ENCODE results near the gene AFF4.

AFF4 gene

DNA sequence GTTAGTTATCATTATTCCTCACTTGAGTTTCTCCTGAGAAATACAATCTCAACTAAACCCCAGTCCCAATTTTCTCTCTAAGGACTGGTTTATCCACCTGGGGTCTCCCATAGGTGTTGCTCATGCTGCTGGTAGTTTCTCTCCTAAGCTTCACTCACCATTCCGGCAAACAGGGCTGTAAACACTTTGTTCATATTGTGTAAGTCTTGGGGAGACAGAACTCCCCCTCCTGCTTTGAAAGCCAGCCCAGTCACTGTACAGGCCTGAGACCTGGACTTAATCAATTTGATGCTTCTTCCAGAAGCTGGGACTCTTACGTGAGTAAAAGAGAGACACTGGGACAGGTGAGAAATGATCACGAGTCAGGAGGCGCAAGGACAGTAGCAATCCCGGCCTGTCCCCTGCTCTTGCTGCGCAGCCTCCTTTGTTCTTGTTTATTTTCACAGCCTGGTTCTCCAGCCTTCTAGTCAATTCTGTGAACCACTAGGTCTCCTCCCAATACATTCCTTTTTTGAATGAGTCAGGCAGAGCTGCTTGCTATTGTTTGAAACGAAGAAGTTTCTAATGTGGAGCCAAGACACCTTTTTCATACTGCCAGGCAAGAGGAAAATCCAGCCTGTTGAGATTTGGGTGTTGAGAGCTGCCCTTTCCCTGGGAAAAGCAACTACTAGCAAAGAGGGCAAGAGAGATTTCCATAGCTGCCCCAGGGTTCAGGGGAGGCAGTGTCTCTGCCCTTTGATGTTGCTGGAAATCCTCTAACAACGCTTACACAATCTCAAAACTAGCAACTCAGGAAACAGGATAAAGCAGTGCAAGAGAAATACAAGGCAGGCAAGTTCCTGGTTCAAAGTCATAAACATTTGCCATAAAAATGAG, 123.8 kb downstream of the AFF4 start:
- 0 out of 3 replicates have a peak, but pooled peaks have one; percentile 32 for ATAC-seq
- TF ChIP-seq, protein P1, sequence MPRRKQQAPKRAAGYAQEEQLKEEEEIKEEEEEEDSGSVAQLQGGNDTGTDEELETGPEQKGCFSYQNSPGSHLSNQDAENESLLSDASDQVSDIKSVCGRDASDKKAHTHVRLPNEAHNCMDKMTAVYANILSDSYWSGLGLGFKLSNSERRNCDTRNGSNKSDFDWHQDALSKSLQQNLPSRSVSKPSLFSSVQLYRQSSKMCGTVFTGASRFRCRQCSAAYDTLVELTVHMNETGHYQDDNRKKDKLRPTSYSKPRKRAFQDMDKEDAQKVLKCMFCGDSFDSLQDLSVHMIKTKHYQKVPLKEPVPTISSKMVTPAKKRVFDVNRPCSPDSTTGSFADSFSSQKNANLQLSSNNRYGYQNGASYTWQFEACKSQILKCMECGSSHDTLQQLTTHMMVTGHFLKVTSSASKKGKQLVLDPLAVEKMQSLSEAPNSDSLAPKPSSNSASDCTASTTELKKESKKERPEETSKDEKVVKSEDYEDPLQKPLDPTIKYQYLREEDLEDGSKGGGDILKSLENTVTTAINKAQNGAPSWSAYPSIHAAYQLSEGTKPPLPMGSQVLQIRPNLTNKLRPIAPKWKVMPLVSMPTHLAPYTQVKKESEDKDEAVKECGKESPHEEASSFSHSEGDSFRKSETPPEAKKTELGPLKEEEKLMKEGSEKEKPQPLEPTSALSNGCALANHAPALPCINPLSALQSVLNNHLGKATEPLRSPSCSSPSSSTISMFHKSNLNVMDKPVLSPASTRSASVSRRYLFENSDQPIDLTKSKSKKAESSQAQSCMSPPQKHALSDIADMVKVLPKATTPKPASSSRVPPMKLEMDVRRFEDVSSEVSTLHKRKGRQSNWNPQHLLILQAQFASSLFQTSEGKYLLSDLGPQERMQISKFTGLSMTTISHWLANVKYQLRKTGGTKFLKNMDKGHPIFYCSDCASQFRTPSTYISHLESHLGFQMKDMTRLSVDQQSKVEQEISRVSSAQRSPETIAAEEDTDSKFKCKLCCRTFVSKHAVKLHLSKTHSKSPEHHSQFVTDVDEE (CRISPR knock-in tag; IDR thresholded peaks at IDR 0.05): no peak
- TF ChIP-seq ZFP30 (CRISPR knock-in tag; IDR thresholded peaks at IDR 0.05): no peak
- no peak for TF ChIP-seq OSR1 (CRISPR knock-in tag; IDR thresholded peaks at IDR 0.05)
- no peak for TF ChIP-seq ARNTL (CRISPR knock-in tag; IDR thresholded peaks at IDR 0.05; ENCODE audit: borderline replicate concordance, low read depth)
- TF ChIP-seq CSDC2 (CRISPR knock-in tag; IDR thresholded peaks at IDR 0.05): no peak
- no peak for TF ChIP-seq ISL1 (CRISPR knock-in tag; IDR thresholded peaks at IDR 0.05)
- no peak for TF ChIP-seq ZFP3 (CRISPR knock-in tag; IDR thresholded peaks at IDR 0.05)
- TF ChIP-seq ZNF70 (CRISPR knock-in tag; IDR thresholded peaks at IDR 0.05): no peak
- TF ChIP-seq RARB (CRISPR knock-in tag; IDR thresholded peaks at IDR 0.05): no peak
- no peak for TF ChIP-seq ZNF565 (CRISPR knock-in tag; conservative IDR thresholded peaks at IDR 0.05; ENCODE audit: low read depth)
- TF ChIP-seq, protein P2, sequence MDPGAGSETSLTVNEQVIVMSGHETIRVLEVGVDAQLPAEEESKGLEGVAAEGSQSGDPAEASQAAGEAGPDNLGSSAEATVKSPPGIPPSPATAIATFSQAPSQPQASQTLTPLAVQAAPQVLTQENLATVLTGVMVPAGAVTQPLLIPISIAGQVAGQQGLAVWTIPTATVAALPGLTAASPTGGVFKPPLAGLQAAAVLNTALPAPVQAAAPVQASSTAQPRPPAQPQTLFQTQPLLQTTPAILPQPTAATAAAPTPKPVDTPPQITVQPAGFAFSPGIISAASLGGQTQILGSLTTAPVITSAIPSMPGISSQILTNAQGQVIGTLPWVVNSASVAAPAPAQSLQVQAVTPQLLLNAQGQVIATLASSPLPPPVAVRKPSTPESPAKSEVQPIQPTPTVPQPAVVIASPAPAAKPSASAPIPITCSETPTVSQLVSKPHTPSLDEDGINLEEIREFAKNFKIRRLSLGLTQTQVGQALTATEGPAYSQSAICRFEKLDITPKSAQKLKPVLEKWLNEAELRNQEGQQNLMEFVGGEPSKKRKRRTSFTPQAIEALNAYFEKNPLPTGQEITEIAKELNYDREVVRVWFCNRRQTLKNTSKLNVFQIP (CRISPR knock-in tag; IDR thresholded peaks at IDR 0.05; ENCODE audit: borderline replicate concordance, low read depth): no peak
- TF ChIP-seq GLIS3 (CRISPR knock-in tag; IDR thresholded peaks at IDR 0.05): no peak
- TF ChIP-seq PPARA (CRISPR knock-in tag; IDR thresholded peaks at IDR 0.05; ENCODE audit: borderline replicate concordance): no peak

DNA sequence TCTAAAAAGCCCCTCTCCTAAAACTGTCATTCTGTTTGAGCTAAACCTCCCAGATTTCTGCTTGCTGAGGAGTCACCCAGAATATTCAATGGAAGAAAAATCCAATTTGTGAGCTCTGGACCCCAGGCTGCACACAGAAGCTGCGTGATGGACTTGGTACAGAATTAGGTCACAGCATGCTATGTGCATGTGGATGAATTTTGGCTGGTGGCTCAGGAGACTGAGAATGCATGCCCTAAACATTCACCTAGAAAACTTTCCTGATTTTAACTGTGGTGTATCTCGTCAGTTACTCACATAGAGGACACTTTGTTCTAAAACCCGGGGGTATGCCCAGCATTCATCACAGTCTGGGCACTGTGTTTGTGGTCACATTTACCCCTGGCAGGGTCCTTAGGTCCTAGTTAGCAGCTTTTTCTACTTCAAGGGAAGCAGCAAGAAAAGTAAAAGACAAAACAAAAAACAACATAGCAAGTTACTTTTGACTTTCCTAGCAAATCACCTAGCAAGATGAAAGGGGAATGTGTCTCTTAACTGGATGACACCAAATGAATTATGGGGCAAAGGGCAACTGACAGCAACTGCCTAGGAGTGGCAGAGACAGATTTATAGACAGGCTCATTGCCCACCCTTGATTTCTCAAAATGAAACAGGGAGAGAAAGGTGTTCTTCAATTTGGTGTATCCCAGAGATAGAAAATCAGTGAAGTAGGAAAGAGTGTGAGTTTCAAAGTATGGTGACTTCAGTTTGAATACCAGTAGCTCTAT, 124.7 kb downstream of the AFF4 start:
- no peak for ATAC-seq
- TF ChIP-seq ESRRG (CRISPR knock-in tag; IDR thresholded peaks at IDR 0.05): no peak
- no peak for TF ChIP-seq TCF4 (CRISPR knock-in tag; IDR thresholded peaks at IDR 0.05; ENCODE audit: borderline replicate concordance)
- no peak for TF ChIP-seq ZNF8 (CRISPR knock-in tag; IDR thresholded peaks at IDR 0.05)
- no peak for TF ChIP-seq BACH2 (CRISPR knock-in tag; IDR thresholded peaks at IDR 0.05; ENCODE audit: borderline replicate concordance)
- TF ChIP-seq, protein P3, sequence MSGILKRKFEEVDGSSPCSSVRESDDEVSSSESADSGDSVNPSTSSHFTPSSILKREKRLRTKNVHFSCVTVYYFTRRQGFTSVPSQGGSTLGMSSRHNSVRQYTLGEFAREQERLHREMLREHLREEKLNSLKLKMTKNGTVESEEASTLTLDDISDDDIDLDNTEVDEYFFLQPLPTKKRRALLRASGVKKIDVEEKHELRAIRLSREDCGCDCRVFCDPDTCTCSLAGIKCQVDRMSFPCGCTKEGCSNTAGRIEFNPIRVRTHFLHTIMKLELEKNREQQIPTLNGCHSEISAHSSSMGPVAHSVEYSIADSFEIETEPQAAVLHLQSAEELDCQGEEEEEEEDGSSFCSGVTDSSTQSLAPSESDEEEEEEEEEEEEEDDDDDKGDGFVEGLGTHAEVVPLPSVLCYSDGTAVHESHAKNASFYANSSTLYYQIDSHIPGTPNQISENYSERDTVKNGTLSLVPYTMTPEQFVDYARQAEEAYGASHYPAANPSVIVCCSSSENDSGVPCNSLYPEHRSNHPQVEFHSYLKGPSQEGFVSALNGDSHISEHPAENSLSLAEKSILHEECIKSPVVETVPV (CRISPR knock-in tag; IDR thresholded peaks at IDR 0.05): no peak
- TF ChIP-seq, protein P4, sequence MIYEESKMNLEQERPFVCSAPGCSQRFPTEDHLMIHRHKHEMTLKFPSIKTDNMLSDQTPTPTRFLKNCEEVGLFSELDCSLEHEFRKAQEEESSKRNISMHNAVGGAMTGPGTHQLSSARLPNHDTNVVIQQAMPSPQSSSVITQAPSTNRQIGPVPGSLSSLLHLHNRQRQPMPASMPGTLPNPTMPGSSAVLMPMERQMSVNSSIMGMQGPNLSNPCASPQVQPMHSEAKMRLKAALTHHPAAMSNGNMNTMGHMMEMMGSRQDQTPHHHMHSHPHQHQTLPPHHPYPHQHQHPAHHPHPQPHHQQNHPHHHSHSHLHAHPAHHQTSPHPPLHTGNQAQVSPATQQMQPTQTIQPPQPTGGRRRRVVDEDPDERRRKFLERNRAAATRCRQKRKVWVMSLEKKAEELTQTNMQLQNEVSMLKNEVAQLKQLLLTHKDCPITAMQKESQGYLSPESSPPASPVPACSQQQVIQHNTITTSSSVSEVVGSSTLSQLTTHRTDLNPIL (CRISPR knock-in tag; IDR thresholded peaks at IDR 0.05; ENCODE audit: low read depth): no peak
- TF ChIP-seq ZFP30 (CRISPR knock-in tag; IDR thresholded peaks at IDR 0.05): no peak
- TF ChIP-seq PPARA (CRISPR knock-in tag; IDR thresholded peaks at IDR 0.05; ENCODE audit: borderline replicate concordance): no peak
- no peak for TF ChIP-seq OSR1 (CRISPR knock-in tag; IDR thresholded peaks at IDR 0.05)
- TF ChIP-seq ISL1 (CRISPR knock-in tag; IDR thresholded peaks at IDR 0.05): no peak
- no peak for TF ChIP-seq ARNTL (CRISPR knock-in tag; IDR thresholded peaks at IDR 0.05; ENCODE audit: borderline replicate concordance, low read depth)
- TF ChIP-seq, protein P2 (CRISPR knock-in tag; IDR thresholded peaks at IDR 0.05; ENCODE audit: borderline replicate concordance, low read depth): no peak
- no peak for TF ChIP-seq ZC3H10 (CRISPR knock-in tag; IDR thresholded peaks at IDR 0.05)
- TF ChIP-seq, protein P5, sequence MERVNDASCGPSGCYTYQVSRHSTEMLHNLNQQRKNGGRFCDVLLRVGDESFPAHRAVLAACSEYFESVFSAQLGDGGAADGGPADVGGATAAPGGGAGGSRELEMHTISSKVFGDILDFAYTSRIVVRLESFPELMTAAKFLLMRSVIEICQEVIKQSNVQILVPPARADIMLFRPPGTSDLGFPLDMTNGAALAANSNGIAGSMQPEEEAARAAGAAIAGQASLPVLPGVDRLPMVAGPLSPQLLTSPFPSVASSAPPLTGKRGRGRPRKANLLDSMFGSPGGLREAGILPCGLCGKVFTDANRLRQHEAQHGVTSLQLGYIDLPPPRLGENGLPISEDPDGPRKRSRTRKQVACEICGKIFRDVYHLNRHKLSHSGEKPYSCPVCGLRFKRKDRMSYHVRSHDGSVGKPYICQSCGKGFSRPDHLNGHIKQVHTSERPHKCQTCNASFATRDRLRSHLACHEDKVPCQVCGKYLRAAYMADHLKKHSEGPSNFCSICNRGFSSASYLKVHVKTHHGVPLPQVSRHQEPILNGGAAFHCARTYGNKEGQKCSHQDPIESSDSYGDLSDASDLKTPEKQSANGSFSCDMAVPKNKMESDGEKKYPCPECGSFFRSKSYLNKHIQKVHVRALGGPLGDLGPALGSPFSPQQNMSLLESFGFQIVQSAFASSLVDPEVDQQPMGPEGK (CRISPR knock-in tag; IDR thresholded peaks at IDR 0.05; ENCODE audit: borderline replicate concordance): no peak
- TF ChIP-seq TOX (CRISPR knock-in tag; IDR thresholded peaks at IDR 0.05; ENCODE audit: borderline replicate concordance): no peak
- no peak for TF ChIP-seq ZFP3 (CRISPR knock-in tag; IDR thresholded peaks at IDR 0.05)
